DMS53 treated with DMSO at 0.1 percent for 48 hours (cell line): ENCODE measurements around the gene CDPF1.

ENCODE experiments used
- DNase-seq: peaks from one replicate; lab custom pipeline; 2025; ENCODE audit not compliant: unreplicated experiment; lab: John Stamatoyannopoulos, UW

The CDPF1 gene, protein sequence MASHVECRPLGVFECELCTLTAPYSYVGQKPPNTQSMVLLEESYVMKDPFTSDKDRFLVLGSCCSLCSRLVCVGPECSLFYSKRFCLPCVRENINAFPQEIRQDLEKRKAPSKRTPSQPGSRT

DNA sequence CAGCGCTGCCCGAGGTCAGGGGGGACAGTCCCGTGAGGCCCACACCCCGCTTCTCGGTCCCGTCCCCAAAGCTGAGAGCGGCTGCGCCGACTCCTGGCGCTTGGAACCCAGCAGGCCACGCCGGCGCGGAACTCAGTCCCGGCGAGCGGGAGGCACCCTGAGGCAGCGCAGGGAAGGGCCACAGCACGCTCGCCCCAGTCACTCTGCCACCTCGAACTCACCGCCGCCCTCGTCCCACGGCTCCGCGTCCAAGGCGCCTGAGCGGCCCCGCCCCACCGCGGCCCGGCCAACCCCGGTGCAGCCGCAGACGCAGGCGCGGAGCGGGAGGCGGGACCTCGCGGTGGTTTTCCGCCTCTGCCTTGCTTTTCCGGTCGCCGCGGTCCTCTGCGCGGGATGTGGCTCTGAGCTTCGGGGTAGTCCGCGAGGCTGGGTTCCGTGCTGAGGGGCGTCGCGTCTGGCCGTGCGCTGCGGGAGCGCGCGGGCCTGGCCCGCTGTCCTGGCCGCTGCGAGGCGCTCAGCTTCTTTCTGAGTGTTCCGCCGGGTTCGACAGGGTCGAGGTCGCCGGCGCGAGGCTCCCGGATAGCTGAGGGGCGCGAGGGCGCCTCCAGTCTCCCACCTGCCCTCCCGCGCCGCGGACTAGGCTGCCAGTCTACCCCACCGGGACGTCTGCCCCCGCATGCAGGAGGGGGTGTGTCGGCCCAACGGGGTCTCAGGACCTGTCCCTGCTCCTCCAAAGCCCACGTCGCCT, at the start of gene CDPF1:
TSS of gene CDPF1 (minus strand) at position 259 of the 748 bp plus-strand sequence. CDS start 2,009 bp downstream, outside the sequence.
- DNase-seq, result peak; percentile 75

GRCh38 chr22:46299101-46299500, 49.0 kb upstream of the CDPF1 start:
- DNase-seq, result no peak

DNA sequence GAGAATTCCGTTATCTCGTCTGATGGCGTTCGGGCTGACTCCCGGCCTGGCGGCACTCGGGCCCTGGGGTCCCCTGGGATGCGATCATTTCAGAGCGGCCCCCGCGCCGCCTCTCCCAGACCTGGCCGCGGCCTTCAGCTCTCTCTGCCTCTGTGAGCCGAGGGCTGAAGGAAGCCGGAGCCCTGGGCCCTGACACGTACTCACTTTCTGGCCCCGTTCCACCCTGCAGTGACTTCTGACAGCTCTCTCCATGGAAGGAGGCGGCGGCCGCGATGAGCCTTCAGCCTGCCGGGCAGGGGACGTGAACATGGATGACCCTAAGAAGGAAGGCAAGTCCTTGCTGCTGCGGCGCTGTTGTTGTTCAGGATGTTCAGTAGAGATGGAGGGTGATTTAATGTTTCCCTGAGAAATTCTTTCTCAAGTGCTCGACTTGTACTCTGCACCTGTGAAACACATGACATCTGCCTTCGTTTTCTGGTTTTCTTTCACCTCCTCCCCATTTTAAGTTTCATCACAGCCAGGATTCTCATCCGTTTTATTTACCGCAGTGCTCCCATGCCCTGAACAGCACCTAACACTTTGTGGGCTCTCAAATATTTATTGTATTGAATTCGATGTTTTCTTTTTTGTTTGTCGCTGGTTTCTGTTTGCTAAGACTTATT, 47.2 kb upstream of the CDPF1 start:
- DNase-seq, result no peak

DNA sequence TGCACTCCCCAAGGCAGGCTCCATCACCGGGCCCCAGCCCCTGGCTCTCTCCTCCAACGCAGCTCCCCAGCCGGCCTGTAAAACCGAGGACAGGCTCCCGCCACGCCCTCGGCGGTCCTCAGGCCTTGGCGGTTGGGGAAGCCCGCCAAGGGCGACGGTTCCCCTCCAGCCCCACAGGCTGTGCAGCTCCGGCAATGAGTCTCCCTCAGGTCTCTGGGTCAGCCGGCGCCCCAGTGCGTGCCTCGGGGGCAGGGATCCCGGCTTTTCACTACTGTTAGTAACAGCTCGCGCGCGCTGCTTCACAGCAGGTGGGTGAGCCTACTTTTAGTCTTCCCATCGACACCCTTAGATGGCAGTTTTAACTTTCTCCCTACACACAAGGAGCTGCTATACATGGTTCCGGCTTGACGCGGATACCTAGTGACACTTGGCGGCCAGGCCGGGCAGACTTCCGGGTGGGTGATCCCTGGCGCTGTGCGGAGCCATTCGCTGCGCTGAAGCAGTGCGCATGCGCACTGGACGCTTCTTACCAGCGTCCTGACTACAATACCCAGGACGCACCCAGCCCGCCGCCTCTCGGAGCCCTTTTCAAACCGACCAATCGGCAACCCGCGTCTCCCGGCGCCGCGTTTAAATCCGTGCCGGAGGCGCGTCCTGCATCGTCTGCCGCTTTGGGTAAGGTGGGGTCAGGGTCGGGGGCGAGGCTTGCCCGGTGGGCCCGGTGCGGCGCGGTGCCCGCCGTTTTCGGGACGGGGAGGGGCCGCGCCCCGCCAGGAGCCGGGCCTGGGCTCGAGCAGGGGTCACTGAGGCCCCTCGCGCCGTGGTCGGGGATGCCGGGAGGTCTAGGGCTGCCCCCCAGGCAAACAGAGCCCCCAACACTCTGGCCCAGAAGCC, 46.4 kb upstream of the CDPF1 start, which contains the start of gene GTSE1:
TSS of gene GTSE1 (plus strand) at position 614 of the 894 bp plus-strand sequence. CDS start 531 bp downstream, outside the sequence.
- DNase-seq, result peak; percentile 84

DNA sequence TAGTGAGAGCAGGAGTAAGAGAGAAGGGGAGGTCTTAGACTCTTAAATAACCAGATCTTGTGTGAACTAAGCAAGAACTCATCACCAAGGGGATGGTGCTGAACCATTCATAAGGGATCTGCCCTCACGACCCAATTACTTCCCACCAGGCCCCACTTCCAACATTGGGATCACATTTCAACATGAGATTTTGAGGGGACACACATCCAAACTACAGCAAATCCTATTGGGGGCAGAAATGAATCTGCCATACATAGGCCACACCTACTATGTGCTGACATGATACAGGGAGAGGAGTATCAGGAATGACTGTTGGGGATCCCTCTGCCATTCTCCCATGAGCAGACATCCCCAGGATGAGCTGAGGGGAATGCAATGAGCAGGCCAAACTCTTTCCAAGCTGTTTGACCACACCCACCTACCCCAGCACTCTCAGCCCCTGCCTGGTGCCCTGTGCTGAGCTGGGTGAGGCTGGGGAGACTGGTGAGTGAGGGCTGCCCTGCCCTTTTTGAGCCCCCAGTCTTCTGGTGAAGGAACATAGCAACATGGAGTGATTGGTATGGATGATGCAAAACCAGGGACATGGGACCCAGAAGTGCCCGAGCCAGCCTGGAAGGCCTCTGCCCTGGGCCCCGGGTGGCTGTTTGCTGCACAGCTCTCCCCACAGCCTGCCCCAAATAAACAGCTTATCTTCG, 45.3 kb upstream of the CDPF1 start:
- DNase-seq, result no peak

- no peak for DNase-seq
These were observed 44.7 kb upstream of the CDPF1 start for GRCh38 chr22:46294784-46295183.

- DNase-seq, result no peak
These were observed 43.6 kb upstream of the CDPF1 start for GRCh38 chr22:46293577-46294260.

GRCh38 chr22:46292732-46293131, 42.6 kb upstream of the CDPF1 start:
- DNase-seq, result no peak

- DNase-seq, result no peak
These were observed 42.1 kb upstream of the CDPF1 start for GRCh38 chr22:46292173-46292572.

DNA sequence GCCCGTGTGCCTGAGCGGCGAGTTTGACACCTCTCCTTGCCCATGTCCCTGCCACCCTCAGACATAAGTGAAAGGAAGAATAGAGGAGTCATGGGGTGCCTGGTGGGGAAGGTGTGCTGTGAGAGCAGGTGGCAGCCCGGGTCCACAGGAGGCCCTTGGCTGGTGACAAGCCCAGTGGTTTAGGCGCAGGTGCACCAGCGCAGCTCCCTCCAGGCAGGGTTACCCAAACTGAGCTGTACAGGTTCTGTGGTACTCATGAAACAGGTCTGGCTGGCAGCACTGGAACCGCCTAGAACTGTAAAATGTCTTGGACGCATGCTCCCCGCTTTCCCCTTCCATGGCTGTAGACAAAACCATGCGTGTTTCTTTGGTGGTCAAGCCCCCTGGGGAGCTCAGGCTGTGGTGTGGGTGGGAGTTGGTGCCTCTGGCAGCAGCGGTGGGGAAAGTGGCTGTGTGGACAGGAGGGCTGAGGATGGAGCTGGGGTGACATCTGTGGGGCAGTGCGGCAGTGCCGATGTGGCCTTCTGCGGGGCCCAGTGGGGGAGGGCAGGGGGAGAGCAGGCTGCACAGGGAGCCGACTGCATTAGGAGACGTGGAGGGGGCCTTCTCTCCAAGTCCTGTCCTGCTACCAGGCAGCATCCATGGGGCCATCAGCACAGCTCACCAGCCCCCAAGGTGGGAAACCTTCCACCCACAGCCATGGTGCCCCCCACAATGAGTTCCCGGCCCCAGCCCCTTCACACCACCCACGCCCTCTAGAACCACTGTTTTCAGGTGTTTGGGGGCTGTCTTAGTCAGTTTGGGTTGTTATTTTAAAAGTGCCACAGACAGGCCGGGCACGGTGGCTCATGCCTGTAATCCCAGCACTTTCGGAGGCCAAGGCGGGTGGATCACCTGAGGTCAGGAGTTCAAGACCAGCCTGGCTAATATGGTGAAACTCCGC, 41.0 kb upstream of the CDPF1 start:
- DNase-seq, result no peak

GRCh38 chr22:46290121-46290842, 40.2 kb upstream of the CDPF1 start:
- DNase-seq, result no peak

DNA sequence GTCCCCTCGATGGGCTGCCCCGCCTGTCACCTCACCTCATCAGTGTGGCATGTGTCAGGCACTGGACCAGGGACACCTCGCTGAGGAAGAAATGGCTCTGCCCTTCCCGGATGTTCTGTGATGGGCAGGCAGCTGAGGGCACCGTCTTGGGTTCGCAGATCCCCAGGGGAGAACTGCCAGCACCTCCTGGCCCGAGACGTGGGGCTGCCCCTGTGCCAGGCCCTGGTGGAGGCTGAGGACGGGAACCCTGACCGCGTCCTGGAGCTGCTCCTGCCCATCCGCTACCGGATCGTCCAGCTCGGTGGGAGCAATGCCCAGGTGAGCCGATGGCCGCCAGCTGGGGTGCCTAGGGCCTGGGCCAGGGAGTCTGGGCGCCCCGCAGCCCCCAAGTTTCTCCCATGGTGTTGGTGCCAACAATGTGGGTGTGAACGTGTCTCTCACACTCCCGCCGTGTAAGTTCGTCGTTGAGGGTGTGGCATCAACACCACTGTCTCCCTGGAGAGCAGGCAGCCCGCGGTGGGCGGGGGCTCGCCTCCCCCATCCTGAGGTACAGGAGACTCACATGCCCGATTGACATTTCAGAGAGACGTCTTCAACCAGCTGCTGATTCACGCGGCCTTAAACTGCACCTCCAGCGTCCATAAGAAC, 39.3 kb upstream of the CDPF1 start:
- no peak for DNase-seq

- DNase-seq, result no peak
These were observed 38.8 kb upstream of the CDPF1 start for GRCh38 chr22:46288846-46289243.

DNA sequence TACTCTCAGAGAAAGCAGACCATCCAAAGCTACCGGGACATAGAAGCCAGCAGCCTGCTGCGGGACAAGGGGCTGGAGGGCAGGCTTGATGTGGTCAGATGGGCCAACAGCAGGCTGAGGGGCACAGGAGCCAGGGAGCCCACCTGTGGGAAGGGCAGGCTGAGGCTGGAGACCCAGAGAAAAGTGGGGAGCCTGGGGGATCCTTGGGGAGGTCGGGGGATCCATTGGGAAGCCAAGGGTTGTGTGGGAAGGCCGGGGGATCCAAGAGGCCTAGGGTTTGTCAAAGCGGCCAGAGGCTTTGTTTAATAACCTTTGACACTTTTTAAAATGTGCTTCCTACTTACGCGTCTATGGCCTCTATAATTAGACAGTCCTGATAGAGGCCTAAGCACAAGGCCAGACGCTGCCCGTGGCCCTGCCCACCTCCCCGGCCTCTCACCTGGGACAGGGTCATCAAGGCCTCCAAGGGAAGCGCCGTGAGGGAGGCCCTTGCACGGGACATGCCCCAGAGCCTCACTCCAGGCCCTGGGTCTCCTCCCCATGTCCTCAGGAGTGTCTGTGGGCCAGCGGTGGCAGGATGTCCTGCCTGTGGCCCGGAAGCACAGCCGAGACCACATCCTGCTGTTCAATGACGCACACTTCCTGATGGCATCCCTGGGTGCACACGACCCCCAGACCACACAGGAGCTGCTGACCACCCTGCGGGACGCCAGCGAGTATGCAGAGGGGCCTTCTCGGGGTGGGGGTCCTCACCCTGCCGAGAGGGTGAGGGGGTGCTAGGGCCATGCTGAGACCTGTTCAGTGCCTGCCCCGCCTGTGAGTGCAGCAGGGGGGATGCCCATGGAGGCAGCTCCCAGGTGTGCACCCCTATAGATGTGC, 38.0 kb upstream of the CDPF1 start:
- DNase-seq, result no peak

DNA sequence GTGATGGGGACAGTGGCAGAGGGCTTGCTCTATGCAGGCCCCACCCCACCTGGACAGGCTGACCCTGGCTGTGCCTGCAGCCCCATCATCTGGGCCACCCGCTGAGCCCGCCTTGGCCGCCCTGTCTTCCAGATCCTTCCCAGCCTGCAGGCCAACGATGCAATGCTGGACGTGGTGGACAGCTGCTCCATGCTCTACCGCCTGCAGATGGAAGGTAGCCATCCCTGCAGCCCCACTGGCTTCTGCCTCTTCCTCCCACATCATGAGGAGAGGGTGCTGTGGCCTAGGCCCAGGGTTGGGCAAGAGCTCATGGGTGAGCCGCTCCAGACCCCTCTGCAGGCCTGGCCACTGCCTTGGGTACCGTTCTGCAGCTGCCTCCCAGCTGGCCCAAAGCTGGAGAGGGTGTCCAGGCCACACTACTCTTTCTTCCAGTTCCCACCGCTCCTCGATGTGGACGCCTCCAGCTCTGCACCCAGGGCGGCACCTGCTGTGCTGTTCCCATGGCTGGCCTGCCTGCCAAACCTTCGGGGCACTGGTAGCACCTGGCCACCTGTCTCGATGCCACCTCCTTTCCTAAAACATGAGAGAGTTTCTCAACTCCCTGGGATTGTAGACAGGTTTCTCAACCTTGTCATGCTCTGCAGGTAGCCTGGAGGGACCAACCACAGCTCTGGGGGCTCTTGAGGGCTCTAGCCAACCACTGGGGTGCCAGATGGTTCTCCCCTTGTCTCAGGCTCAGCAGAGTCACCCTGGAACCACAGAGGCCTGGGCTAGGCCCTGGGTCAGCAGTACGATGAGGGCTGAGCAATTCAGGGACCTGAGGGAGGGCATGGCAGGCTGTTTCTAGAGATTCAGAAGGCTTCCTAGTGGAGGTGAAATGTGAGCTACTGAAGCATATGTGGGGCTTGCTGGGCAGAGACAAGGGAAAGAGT, 37.1 kb upstream of the CDPF1 start:
- no peak for DNase-seq

DNA sequence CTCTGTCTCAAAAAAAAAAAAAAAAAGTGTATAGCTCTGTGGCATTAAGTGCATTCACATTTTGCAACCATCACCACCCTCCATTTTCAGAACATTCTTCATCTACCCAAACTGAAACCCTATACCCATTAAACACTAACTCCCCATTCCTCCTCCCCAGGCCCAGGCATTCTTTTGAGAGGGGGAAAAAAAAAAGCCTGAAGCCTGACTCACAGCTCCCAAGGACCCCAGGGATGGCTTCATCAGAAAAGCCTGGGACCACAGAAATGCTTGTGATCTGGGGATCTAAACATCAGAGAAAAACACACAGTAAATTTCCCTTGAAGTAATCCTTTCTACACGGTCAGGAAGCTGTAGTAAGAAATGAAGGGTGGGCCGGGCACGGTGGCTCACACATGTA, 35.9 kb upstream of the CDPF1 start:
- no peak for DNase-seq
